A673 (cell line): ENCODE measurements around the gene KIDINS220.

Experiments used
- EZH2 ChIP-seq: fragments of 200-600 bp; sonication (generic); IDR thresholded peaks from 2 replicates; pipeline ENCODE4 v1.6.1; 2017; ENCODE audit warnings: borderline replicate concordance, low read depth, mild to moderate bottlenecking, mixed read lengths, antibody characterized with exemption, low read length; ENCODE audit not compliant: poor library complexity, severe bottlenecking
- TF ChIP-seq, protein P1 (sequence below): fragments of 300-800, 200-600 bp; sonication (generic); conservative IDR thresholded peaks from 2 replicates; pipeline ENCODE4 v1.5.1; 2017; ENCODE audit warnings: low read depth, mild to moderate bottlenecking, antibody characterized with exemption, low read length, moderate library complexity, mixed read lengths

DNA sequence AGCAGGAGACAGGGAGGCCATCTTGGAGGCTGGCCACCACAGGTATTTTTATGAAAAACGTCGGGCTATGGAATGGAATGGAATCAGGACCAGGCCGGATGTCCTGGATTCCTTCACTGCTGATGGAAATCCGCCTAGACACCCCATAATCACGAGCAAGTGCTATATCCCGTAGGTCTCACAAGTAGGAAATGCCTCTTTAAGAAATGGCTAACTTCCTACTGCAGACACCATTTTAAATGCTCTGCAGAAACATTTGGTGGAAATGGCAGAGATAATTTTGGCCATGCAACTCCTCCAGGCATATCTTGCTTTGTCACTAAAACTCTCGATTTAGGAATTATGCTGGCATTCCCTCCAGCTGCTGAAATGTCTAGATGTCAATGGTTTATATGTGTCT, 137.6 kb downstream of the KIDINS220 start:
- TF ChIP-seq, protein P1, sequence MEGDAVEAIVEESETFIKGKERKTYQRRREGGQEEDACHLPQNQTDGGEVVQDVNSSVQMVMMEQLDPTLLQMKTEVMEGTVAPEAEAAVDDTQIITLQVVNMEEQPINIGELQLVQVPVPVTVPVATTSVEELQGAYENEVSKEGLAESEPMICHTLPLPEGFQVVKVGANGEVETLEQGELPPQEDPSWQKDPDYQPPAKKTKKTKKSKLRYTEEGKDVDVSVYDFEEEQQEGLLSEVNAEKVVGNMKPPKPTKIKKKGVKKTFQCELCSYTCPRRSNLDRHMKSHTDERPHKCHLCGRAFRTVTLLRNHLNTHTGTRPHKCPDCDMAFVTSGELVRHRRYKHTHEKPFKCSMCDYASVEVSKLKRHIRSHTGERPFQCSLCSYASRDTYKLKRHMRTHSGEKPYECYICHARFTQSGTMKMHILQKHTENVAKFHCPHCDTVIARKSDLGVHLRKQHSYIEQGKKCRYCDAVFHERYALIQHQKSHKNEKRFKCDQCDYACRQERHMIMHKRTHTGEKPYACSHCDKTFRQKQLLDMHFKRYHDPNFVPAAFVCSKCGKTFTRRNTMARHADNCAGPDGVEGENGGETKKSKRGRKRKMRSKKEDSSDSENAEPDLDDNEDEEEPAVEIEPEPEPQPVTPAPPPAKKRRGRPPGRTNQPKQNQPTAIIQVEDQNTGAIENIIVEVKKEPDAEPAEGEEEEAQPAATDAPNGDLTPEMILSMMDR, result no peak
- TF ChIP-seq EZH2, result no peak
